ENCODE data around the gene CLCN6. TPM values are rescaled to one million over a fixed set of nuclear protein-coding genes. Genes with fewer than 3 reads are reported as not detected.

The CLCN6 gene
- total and polyA plus RNA-seq, 2 donors (not counting 1 experiment from before 2014, with no cell fraction given) = 35.0 to 99.8 TPM

DNA sequence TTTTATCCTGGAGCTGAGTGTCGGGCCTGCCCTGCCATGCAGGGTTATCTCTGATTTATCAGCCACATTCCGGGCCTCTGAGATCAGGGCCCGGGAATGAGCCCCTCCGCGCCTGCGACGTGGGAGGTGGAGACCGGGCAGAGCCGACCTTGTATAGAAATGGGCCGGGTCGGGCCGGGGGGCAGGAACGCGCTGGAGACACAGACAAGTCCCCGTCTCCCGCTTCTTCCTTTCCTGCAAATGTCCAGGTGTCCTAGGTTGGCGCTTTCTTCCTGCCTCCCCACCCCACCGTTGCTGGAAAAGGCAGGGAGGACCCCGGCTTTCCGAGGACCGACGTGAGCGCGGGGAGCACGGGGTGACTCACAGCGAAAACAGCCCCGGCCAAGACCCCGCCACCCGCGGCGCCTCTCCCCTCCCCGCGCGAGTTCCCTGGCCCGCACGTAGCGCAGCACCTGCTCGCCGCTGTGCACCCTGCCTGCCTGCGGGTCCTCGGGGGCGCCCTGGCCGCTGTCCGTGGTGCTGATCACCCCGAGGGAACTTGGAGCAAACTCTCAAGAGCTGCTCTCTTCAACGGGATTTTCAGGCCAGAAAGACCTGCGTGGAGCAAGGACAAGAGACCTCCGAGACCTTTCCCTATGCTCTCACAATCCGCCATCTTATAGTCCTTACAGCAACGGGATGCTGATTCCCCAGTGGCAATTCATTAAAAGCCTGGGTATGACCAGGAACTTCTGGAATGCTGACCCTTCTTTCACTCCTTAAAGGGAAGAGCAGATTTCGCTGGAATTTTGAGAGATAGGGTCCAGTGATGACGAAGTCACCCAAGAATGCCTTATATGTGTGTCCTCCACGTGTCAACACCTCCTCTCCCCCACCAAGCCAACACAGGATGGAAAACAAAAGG lies 53.2 kb downstream of the CLCN6 start:
- no peak for TF ChIP-seq EZH2 (IDR thresholded peaks at IDR 0.05; ENCODE audit: borderline replicate concordance, insufficient read depth, low read depth, low read length, poor library complexity, severe bottlenecking)
- TF ChIP-seq, protein P1, sequence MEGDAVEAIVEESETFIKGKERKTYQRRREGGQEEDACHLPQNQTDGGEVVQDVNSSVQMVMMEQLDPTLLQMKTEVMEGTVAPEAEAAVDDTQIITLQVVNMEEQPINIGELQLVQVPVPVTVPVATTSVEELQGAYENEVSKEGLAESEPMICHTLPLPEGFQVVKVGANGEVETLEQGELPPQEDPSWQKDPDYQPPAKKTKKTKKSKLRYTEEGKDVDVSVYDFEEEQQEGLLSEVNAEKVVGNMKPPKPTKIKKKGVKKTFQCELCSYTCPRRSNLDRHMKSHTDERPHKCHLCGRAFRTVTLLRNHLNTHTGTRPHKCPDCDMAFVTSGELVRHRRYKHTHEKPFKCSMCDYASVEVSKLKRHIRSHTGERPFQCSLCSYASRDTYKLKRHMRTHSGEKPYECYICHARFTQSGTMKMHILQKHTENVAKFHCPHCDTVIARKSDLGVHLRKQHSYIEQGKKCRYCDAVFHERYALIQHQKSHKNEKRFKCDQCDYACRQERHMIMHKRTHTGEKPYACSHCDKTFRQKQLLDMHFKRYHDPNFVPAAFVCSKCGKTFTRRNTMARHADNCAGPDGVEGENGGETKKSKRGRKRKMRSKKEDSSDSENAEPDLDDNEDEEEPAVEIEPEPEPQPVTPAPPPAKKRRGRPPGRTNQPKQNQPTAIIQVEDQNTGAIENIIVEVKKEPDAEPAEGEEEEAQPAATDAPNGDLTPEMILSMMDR (IDR thresholded peaks at IDR 0.05) = peak; percentile 6
- H3K9me3 ChIP-seq (ENCODE audit: control extremely low read depth in 1 of 3, control insufficient read depth in 2 of 3, insufficient read depth in 1 of 3, low read length in 2 of 3) = peaks cover 0 to 16% (median 0%) of the 10 kb centered on the region in 3 donors

DNA sequence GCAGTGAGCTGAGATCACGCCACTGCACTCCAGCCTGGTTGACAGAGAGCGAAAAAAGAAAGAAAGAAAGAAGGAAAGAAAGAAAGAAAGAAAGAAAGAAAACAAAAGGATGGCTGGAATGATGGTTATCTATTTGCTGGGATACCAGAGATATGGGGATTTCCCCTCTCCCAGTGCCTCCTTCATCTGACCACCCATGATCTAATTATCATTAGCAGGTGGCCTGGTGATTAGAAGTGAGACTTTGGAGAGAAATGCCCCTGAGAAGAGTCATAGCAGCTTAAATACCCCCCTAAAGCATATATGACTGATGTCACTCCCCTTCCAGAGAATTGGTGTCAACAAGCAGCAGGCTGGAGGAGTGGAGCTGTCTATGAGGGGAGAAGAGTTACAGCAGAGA lies 54.1 kb downstream of the CLCN6 start:
- Mint-ChIP-seq H3K4me3 (no peak overlapping the region), H3K27ac (no peak overlapping the region), H3K4me1 (no peaks in the 10 kb centered on the region), H3K27me3 (peaks cover 46% of the 10 kb centered on the region), H3K9me3 (ENCODE audit: insufficient read depth) (no peaks in the 10 kb centered on the region)
- TF ChIP-seq, protein P1 (IDR thresholded peaks at IDR 0.05) = no peak
- TF ChIP-seq EZH2 (IDR thresholded peaks at IDR 0.05; ENCODE audit: borderline replicate concordance, insufficient read depth, low read depth, low read length, poor library complexity, severe bottlenecking) = no peak
- H2AFZ ChIP-seq (ENCODE audit: insufficient read depth, low read depth, low read length, poor library complexity, severe bottlenecking) = no peak overlapping the region
- H3K9ac ChIP-seq (ENCODE audit: low read length) = no peak overlapping the region
- H3K36me3 ChIP-seq (replicated peaks in 1 of 2; ENCODE audit: control extremely low read depth in 1 of 2, control insufficient read depth in 1 of 2, extremely low read depth in 1 of 2, insufficient read depth in 2 of 2, low read length in 1 of 2) = no peaks in the 10 kb centered on the region
- no peak overlapping the region for H3K4me3 ChIP-seq (ENCODE audit: control extremely low read depth in 1 of 5, extremely low read depth in 1 of 5, insufficient read depth in 1 of 5, low read depth in 2 of 5, low read length in 4 of 5)
- peaks cover 0 to 61% (median 17%) of the 10 kb centered on the region in 4 experiments for H3K27me3 ChIP-seq (replicated peaks in 1 of 4; ENCODE audit: control extremely low read depth in 1 of 4, control insufficient read depth in 3 of 4, insufficient read depth in 4 of 4, low read length in 3 of 4)
- no peak for DNase-seq
- no peak overlapping the region for H3K4me2 ChIP-seq (replicated peaks; ENCODE audit: low read depth, low read length, poor library complexity, severe bottlenecking)
- no peaks in the 10 kb centered on the region for H4K20me1 ChIP-seq (ENCODE audit: control insufficient read depth, insufficient read depth, low read length, poor library complexity, severe bottlenecking)
- CTCF ChIA-PET = no interaction called here
- H3K4me1 ChIP-seq (ENCODE audit: control insufficient read depth in 2 of 2, insufficient read depth in 2 of 2, low read length in 2 of 2) = peaks cover 0 to 10% of the 10 kb centered on the region in 2 donors
- no peak for ATAC-seq (ENCODE audit: low read depth)
- no peak overlapping the region for H3K27ac ChIP-seq (ENCODE audit: low read length in 2 of 2)
- WGBS (ENCODE audit: insufficient coverage) = no CpG with 5 or more reads among the region's 2 CpGs
- intact Hi-C loops (cut with micrococcal nuclease) = no loop called here
- peaks cover 0 to 16% (median 0%) of the 10 kb centered on the region in 3 donors for H3K9me3 ChIP-seq (ENCODE audit: control extremely low read depth in 1 of 3, control insufficient read depth in 2 of 3, insufficient read depth in 1 of 3, low read length in 2 of 3)
- no peaks in the 10 kb centered on the region for H3K79me2 ChIP-seq (ENCODE audit: control insufficient read depth, insufficient read depth, low read length)
- POLR2A ChIA-PET = no interaction called here

More for the DNA sequence above, 53.2 kb downstream of the CLCN6 start:
- Histone ChIP-seq H3K27me3 (replicated peaks in 1 of 4; ENCODE audit: control extremely low read depth in 1 of 4, control insufficient read depth in 3 of 4, insufficient read depth in 4 of 4, low read length in 3 of 4) (peaks cover 0 to 66% (median 17%) of the 10 kb centered on the region in 4 experiments), H3K27ac (ENCODE audit: low read length in 2 of 2) (no peak overlapping the region), H3K79me2 (ENCODE audit: control insufficient read depth, insufficient read depth, low read length) (no peaks in the 10 kb centered on the region), H3K4me3 (ENCODE audit: control extremely low read depth in 1 of 5, extremely low read depth in 1 of 5, insufficient read depth in 1 of 5, low read depth in 2 of 5, low read length in 4 of 5) (no peak overlapping the region), H3K4me2 (replicated peaks; ENCODE audit: low read depth, low read length, poor library complexity, severe bottlenecking) (peak overlapping the region; percentile 26), H4K20me1 (ENCODE audit: control insufficient read depth, insufficient read depth, low read length, poor library complexity, severe bottlenecking) (no peaks in the 10 kb centered on the region), H3K9ac (ENCODE audit: low read length) (no peak overlapping the region), H3K4me1 (ENCODE audit: control insufficient read depth in 2 of 2, insufficient read depth in 2 of 2, low read length in 2 of 2) (peaks cover 0 to 10% of the 10 kb centered on the region in 2 donors), H3K36me3 (replicated peaks in 1 of 2; ENCODE audit: control extremely low read depth in 1 of 2, control insufficient read depth in 1 of 2, extremely low read depth in 1 of 2, insufficient read depth in 2 of 2, low read length in 1 of 2) (no peaks in the 10 kb centered on the region), H2AFZ (ENCODE audit: insufficient read depth, low read depth, low read length, poor library complexity, severe bottlenecking) (no peak overlapping the region)
- no peak overlapping the region for H3K27ac Mint-ChIP-seq
- WGBS (ENCODE audit: insufficient coverage) = 11% methylated on average over 52 of the region's 53 CpGs
- intact Hi-C loops (cut with micrococcal nuclease) = loop anchor here (2.0 kb wide), 1 partner anchor 14 kb away; no protein-coding TSS in a partner anchor
- no peak overlapping the region for H3K4me3 Mint-ChIP-seq
- ATAC-seq (ENCODE audit: low read depth) = peak; percentile 77
- CTCF ChIA-PET = no interaction called here
- DNase-seq = peak; percentile 76
- POLR2A ChIA-PET = interaction anchor here (0.6 kb wide), 1 partner anchor 49 kb away, joined by 3 read pairs; no protein-coding TSS in a partner anchor
- H3K27me3 Mint-ChIP-seq = peaks cover 42% of the 10 kb centered on the region
- H3K9me3 Mint-ChIP-seq (ENCODE audit: insufficient read depth) = no peaks in the 10 kb centered on the region
- no peaks in the 10 kb centered on the region for H3K4me1 Mint-ChIP-seq

All from B cell (primary cell).